ENCODE data around the gene AKIP1.
"Not testable (repeated sequence)": the region's sequence is repeated elsewhere in the genome, so short reads cannot be mapped to it uniquely, and the experiment has no call there.

Gene AKIP1

GRCh38 chr11:8930456-8931175 is 19.6 kb downstream of the AKIP1 start:
- no peak for DNase-seq (ENCODE audit: low read depth)
- TF ChIP-seq CTCF (conservative IDR thresholded peaks at IDR 0.05; ENCODE audit: low read depth, low read length), result no peak
- no peak overlapping the region for H3K4me3 ChIP-seq (ENCODE audit: low read depth, low read length)

DNA sequence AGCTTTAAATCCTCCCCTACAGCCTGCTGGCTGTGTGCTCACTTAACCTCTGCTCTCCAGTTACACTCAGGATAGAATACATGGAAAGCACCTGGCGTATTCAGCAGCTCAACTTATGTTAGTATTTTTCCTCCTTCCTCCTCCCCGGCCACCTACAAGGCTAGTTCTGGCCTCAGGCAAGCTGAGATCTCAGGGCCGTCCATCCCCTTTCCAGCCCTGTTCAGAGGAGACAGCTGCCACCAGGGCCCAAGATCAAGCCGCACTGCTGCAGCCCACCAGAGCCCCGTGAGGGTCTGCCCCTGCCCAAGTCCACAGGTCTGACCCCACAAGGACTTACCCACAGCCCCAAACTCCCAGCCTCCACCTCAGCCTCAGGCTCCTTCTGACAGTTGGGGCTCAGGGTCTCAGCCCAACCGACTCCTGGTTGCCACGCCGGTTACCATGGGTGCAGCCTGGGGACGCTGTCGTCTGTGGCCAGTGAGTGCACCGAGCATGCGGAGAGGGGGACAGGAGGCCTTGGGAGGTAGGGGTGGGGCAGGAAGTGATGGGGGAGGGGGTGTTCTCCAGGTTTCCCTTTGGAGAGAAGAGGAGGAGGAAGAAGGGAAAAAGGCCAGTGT is 21.7 kb downstream of the AKIP1 start, which contains the start of gene C11orf16:
Gene C11orf16 (minus strand): TSS at position 384 of the 617 bp plus-strand sequence. CDS start 639 bp downstream, outside the sequence.
- no peak for DNase-seq (ENCODE audit: low read depth)
- no peak within 1 kb of the TSS for H3K4me3 ChIP-seq (ENCODE audit: low read depth, low read length)
- TF ChIP-seq CTCF (conservative IDR thresholded peaks at IDR 0.05; ENCODE audit: low read depth, low read length), result no peak

DNA sequence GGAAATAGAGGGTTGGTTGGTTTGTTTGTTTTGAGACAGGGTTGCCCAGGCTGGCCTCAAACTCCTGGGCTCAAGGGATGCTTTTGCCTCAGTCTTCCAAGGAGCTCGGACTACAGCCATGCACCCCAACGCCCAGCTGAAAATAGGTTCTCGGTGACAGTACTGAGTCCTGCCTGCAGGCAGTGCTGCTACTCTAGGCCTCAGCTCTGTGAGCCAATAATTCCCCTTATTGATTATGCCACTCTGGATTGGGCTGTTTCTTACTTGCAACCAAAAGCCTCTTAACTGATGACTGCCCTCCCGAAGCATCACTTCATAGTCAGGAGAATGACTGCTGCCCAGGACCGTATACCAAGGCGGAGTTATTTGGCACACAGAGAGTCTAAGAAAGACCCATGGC is 22.9 kb downstream of the AKIP1 start:
- no peak overlapping the region for H3K4me3 ChIP-seq (ENCODE audit: low read depth, low read length)
- peak; percentile 37 for TF ChIP-seq CTCF (conservative IDR thresholded peaks at IDR 0.05; ENCODE audit: low read depth, low read length)
- no peak for DNase-seq (ENCODE audit: low read depth)

DNA sequence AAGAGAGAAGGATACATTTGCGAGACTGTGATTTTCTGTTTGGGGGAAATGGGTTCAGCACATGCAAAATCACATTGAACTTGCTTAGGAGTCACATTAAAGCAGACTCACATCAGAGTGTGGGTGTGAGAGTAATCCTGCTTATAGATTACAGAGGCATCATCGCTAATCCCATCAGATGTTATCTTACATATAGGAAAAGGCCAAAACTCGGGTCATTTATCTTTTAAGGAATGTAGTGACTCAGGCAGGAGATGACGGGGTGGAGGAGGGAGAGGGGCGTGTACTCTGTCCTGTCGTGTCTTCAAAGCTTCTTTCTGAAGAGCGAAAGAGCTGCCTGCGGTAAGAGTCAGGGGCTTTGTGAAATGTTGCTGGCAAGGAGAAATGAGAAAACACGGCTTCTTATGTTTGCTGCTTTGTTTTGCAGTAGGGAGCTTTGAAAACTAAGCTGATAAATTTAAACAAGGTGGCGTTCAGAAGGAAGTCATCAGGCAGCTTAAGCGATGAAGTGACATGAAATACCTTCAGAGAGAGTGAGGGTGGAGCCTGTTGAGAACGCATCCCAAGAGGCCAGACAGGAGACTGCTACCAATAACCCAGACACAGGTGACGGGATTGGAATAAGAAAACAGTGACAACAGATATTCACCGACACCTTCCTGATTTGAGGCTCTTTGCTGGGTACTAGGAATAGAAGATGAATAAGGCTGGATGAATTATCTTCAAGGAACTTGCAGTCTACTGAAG is 23.9 kb downstream of the AKIP1 start:
- peak; percentile 72 for DNase-seq (ENCODE audit: low read depth)
- TF ChIP-seq CTCF (conservative IDR thresholded peaks at IDR 0.05; ENCODE audit: low read depth, low read length), result no peak
- peak overlapping the region; percentile 22 for H3K4me3 ChIP-seq (ENCODE audit: low read depth, low read length)

DNA sequence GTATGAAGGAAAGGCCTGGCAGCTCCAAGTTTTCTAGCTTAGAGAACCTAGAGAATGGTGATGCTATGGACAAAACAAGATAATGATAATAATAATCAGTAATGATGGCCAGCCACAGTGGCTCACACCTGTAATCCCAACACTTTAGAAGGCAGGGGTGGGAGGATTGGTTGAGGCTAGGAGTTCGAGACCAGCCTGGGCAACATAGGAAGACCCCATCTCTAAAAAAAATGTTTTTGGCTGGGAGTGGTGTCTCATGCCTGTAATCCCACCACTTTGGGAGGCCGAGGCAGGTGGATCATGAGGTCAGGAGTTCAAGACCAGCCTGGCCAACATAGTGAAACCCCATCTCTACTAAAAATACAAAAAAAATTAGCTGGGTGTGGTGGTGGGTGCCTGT is 24.8 kb downstream of the AKIP1 start:
- not testable (repeated sequence) for DNase-seq (ENCODE audit: low read depth)

DNA sequence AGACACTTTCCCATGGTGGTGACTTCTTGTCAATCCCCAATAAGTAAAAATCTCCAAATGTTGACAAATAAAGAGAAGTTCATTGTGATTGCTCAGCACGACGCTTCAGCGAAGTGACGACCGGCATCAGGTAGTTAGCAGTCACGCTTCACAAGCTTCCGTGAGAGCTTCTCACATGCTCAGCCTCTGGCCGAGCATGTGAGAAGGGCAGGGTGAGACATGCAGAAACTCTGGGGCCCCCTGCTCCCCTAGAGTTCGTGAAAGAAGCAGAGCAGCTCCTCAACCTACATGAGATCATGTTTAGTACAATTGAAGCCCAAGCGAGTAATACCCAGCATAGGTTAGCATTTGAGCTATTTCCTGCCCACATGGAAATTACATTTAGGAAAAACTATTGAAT is 26.2 kb downstream of the AKIP1 start:
- no peak for TF ChIP-seq CTCF (conservative IDR thresholded peaks at IDR 0.05; ENCODE audit: low read depth, low read length)
- H3K4me3 ChIP-seq (ENCODE audit: low read depth, low read length), result no peak overlapping the region
- no peak for DNase-seq (ENCODE audit: low read depth)

More for the DNA sequence above, 24.8 kb downstream of the AKIP1 start:
- not testable (repeated sequence) for H3K4me3 ChIP-seq (ENCODE audit: low read depth, low read length)

GRCh38 chr11:8937659-8938058 is 26.7 kb downstream of the AKIP1 start:
- no peak for TF ChIP-seq CTCF (conservative IDR thresholded peaks at IDR 0.05; ENCODE audit: low read depth, low read length)
- no peak overlapping the region for H3K4me3 ChIP-seq (ENCODE audit: low read depth, low read length)
- DNase-seq (ENCODE audit: low read depth), result no peak
